Glutamatergic neuron (in vitro differentiated cells): ENCODE results near the gene OR2J2. TPM values are rescaled to one million over a fixed set of nuclear protein-coding genes. Genes with fewer than 3 reads are reported as not detected.
"Not testable (repeated sequence)": the region's sequence is repeated elsewhere in the genome, so short reads cannot be mapped to it uniquely, and the experiment has no call there.

Experiments
- DNase-seq: peaks from one replicate; pipeline ENCODE4 v3.0.0; 2022
- H3K27ac Mint-ChIP-seq: one replicate; pipeline ENCODE4 v1.8.0; 2020; ENCODE audit warnings: mild to moderate bottlenecking, mixed read lengths, inconsistent platforms; ENCODE audit not compliant: unreplicated experiment
- H3K27me3 Mint-ChIP-seq: one replicate; pipeline ENCODE4 v1.8.0; 2020; ENCODE audit warnings: mild to moderate bottlenecking, moderate library complexity, mixed read lengths, inconsistent platforms; ENCODE audit not compliant: unreplicated experiment
- H3K36me3 Mint-ChIP-seq: one replicate; pipeline ENCODE4 v1.8.0; 2020; ENCODE audit warnings: mild to moderate bottlenecking, mixed read lengths, inconsistent platforms; ENCODE audit not compliant: unreplicated experiment
- H3K4me1 Mint-ChIP-seq: one replicate; pipeline ENCODE4 v1.8.0; 2020; ENCODE audit warnings: mild to moderate bottlenecking, low read depth, mixed read lengths, inconsistent platforms; ENCODE audit not compliant: unreplicated experiment
- H3K4me3 Mint-ChIP-seq: one replicate; pipeline ENCODE4 v1.8.0; 2020; ENCODE audit warnings: mild to moderate bottlenecking, mixed read lengths, inconsistent platforms; ENCODE audit not compliant: unreplicated experiment
- H3K9me3 Mint-ChIP-seq: one replicate; pipeline ENCODE4 v1.8.0; 2020; ENCODE audit warnings: mild to moderate bottlenecking, moderate library complexity, mixed read lengths, inconsistent platforms; ENCODE audit not compliant: unreplicated experiment
- CTCF ChIP-seq: fragments of 200-600 bp; sonication (generic); IDR thresholded peaks from one replicate; pipeline ENCODE4 v1.5.0; 2021; ENCODE audit not compliant: partially characterized antibody, unreplicated experiment
- total RNA-seq: library from RNA; stranded (reverse); fragmentation: NEBNext Ultra II Directional; extraction: Animal tissue kit (Norgen Biotek cat#: 25700); gene quantifications from one replicate; pipeline ENCODE4 v1.2.1, GENCODE V29; 2021; ENCODE audit not compliant: unreplicated experiment

OR2J2 gene
- total RNA-seq, 1 donor from 2014 or later: not detected

DNA sequence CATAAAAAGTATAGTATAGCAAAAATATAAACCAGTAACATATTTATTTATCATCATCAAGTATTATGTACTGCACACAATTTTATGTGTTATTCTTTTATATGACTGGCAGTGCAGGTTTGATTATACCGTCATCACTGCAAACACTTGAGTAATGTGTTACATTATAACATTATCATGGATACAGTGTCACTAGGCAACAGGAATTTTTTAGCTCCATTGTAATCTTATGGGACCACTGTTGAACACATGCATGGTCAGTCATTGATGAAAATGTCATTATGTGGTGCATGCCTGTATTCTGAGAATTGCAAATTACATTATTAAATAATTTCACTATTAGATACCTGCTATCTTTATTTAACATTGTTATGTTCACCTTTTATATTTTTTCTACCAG, 29.1 kb upstream of the OR2J2 start:
- H3K27me3 Mint-ChIP-seq: no peaks in the 10 kb centered on the region
- no peak overlapping the region for H3K27ac Mint-ChIP-seq
- no peak for DNase-seq
- TF ChIP-seq CTCF: no peak
- H3K36me3 Mint-ChIP-seq: no peaks in the 10 kb centered on the region
- no peaks in the 10 kb centered on the region for H3K4me1 Mint-ChIP-seq
- H3K9me3 Mint-ChIP-seq: no peaks in the 10 kb centered on the region
- H3K4me3 Mint-ChIP-seq: no peak overlapping the region

DNA sequence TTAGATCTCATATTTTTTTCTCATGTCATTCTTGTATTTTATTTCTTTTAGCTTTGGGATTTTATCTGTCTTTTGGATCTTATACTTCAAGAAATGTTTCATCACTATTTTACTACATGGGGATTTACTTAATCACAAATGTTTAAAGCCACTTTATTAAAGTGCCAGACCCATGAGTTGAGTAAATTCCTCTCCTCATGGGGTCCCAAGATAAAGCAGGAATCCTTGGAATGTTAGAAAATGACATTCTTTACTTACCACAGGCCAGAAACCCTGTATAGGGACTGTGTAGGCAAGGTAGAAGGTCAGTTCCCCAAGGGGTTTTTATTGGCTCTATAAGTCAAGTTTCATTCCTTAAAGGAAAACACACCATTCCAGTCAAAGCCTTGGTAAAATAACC, 28.4 kb upstream of the OR2J2 start:
- TF ChIP-seq CTCF: no peak
- Mint-ChIP-seq H3K36me3 (no peaks in the 10 kb centered on the region), H3K9me3 (no peaks in the 10 kb centered on the region), H3K4me3 (no peak overlapping the region), H3K27me3 (no peaks in the 10 kb centered on the region), H3K4me1 (no peaks in the 10 kb centered on the region), H3K27ac (no peak overlapping the region)
- no peak for DNase-seq

- H3K9me3 Mint-ChIP-seq: no peaks in the 10 kb centered on the region
- no peak for TF ChIP-seq CTCF
- peaks cover under 1% of the 10 kb centered on the region for H3K27me3 Mint-ChIP-seq
Observed at GRCh38 chr6:29146179-29146578, 24.5 kb upstream of the OR2J2 start.

GRCh38 chr6:29147074-29147473, 23.6 kb upstream of the OR2J2 start:
- no peak for DNase-seq
- no peaks in the 10 kb centered on the region for H3K4me1 Mint-ChIP-seq
- H3K27ac Mint-ChIP-seq: no peak overlapping the region
- H3K36me3 Mint-ChIP-seq: no peaks in the 10 kb centered on the region
- no peak overlapping the region for H3K4me3 Mint-ChIP-seq
- H3K9me3 Mint-ChIP-seq: no peaks in the 10 kb centered on the region
- H3K27me3 Mint-ChIP-seq: peaks cover 2% of the 10 kb centered on the region
- no peak for TF ChIP-seq CTCF

More at GRCh38 chr6:29146179-29146578, 24.5 kb upstream of the OR2J2 start:
- DNase-seq: no peak
- no peaks in the 10 kb centered on the region for H3K4me1 Mint-ChIP-seq
- no peak overlapping the region for H3K4me3 Mint-ChIP-seq
- no peak overlapping the region for H3K27ac Mint-ChIP-seq
- no peaks in the 10 kb centered on the region for H3K36me3 Mint-ChIP-seq

GRCh38 chr6:29149444-29149843, 21.3 kb upstream of the OR2J2 start:
- not testable (repeated sequence) for H3K36me3 Mint-ChIP-seq, DNase-seq, H3K4me1 Mint-ChIP-seq, H3K4me3 Mint-ChIP-seq, H3K27me3 Mint-ChIP-seq, H3K9me3 Mint-ChIP-seq, H3K27ac Mint-ChIP-seq

DNA sequence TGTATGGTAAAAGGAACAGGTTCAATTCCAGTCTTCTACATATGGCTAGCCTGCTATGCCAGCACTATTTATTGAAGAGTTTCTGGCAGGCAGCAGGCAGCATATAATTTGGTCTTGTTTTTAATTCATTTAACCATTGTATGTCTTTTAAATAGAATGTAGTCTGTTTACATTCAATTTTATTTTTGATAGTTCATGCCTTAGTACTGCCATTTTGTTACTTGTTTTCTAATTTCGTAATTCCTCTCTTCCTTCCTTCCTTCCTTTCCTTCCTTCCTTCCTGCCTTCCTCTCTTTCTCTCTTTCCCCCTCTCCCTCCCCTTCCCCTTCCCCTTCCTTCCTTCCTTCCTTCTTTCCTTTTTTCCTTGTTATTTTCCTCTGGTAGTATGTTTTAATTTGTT, 17.6 kb upstream of the OR2J2 start:
- Mint-ChIP-seq H3K4me3 (no peak overlapping the region), H3K9me3 (no peaks in the 10 kb centered on the region), H3K36me3 (no peaks in the 10 kb centered on the region), H3K4me1 (no peaks in the 10 kb centered on the region), H3K27me3 (peaks cover 2% of the 10 kb centered on the region), H3K27ac (no peak overlapping the region)
- DNase-seq: no peak
- no peak for TF ChIP-seq CTCF

DNA sequence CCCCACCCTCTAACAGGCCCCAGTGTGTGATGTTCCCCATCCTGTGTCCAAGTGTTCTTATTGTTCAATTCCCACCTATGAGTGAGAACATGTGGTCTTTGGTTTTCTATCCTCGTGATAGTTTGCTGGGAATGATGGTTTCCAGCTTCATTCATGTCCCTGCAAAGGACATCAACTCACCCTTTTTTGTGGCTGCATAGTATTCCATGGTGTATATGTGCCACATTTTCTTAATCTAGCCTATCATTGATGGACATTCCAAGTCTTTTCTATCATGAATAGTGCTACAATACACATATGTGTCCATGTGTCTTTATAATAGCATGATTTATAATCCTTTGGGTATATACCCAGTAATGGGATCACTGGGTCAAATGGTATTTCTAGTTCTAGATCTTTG, 15.5 kb upstream of the OR2J2 start:
- not testable (repeated sequence) for H3K4me3 Mint-ChIP-seq, H3K36me3 Mint-ChIP-seq, H3K27ac Mint-ChIP-seq, H3K4me1 Mint-ChIP-seq, H3K9me3 Mint-ChIP-seq, H3K27me3 Mint-ChIP-seq, DNase-seq

DNA sequence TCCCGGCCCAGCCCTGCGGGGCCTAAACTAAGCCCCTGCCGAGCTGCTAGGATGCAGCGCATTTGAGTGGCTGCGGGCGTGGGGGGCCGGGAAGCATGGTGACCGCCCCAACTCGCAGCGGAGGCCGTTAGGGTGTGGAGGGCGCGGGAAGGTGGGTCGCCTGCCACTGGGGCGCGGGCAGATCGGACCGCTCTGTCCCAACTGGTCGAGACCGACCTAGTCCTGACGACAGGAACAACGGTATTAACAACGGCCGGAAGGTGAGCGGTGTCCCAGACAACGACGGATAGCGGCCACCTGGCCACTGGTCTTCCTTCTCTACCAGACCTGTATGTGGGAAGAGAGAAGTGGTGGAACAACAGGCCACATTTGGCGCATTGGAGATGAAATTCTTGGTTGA, 10.8 kb upstream of the OR2J2 start:
- H3K4me1 Mint-ChIP-seq, DNase-seq, H3K27me3 Mint-ChIP-seq, H3K4me3 Mint-ChIP-seq, H3K36me3 Mint-ChIP-seq, H3K9me3 Mint-ChIP-seq, H3K27ac Mint-ChIP-seq: not testable (repeated sequence)
